Heart left ventricle (tissue), 13 donors: ENCODE results near the gene SIKE1.

Experiments used
- POLR2A ChIP-seq, 2 donors: fragments of 450-650 bp; IDR thresholded peaks; one replicate each; pipeline ENCODE4 v1.6.1; 2017; ENCODE audit warnings: antibody characterized with exemption in 2 of 2, mild to moderate bottlenecking in 2 of 2, moderate library complexity in 2 of 2
- TF ChIP-seq, protein P1 (sequence below), 12 donors: fragments of 200-600 bp; sonication (generic) in 4 of 12; IDR thresholded peaks; one replicate each; pipeline versions ENCODE4 v1.5.0 to v1.8.0; 2018 to 2022; ENCODE audit warnings: antibody characterized with exemption in 12 of 12, mild to moderate bottlenecking in 5 of 12
- donor health status: ischemic (EF 13 %, LVEDD 7.1; RV severe dilation, severe dysfunction).
- donor health status: DM: no; HTN: yes; CAD: no.
- donor health status: DM: no; HTN: no; CAD: no.
- donor health status: ischemic (EF 25% LVEDD 6.9; RV normal size, moderate dysfunction).
- donor health status: ischemic (EF 25% LVEDD 5.7; RV mildly dilated, moderate dysfunction).
- donor health status: ischemic (EF 35%, LVEDD 5.7; RV mildly dilated, moderate dysfunction).
- donor health status: nonischemic (EF 11% LVEDD 7.7; RV severe dilation, severe dysfunction).
- donor health status: DM: yes; HTN: yes; CAD: no.
- donor health status: PGD.
- donor health status: ischemic (EF 29% LVEDD 5.4; RV normal size, mild dysfunction).
- donor health status: nonischemic (EF 23%, LVEDD 6.1; RV moderate dilation, normal function).

DNA sequence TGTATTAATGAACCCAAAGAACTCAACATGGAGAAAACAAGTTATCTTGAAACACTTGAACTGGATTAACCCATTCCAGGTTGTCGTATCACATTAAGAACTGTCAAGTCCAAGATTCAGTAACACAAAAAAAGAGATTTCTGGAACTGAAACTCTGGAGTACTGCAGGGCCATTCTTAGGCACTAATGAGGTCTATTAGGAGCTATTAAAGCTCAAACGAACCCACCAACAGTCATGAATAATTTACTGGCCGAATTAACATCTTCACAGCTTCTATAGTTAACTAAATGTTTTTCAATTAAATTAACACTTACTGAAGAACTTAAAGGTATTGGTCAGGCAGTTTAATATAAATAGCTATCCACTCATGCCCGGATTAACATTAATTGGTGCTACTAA is 27.3 kb downstream of the SIKE1 start:
- TF ChIP-seq POLR2A (IDR thresholded peaks at IDR 0.05) = no peak
- TF ChIP-seq, protein P1, sequence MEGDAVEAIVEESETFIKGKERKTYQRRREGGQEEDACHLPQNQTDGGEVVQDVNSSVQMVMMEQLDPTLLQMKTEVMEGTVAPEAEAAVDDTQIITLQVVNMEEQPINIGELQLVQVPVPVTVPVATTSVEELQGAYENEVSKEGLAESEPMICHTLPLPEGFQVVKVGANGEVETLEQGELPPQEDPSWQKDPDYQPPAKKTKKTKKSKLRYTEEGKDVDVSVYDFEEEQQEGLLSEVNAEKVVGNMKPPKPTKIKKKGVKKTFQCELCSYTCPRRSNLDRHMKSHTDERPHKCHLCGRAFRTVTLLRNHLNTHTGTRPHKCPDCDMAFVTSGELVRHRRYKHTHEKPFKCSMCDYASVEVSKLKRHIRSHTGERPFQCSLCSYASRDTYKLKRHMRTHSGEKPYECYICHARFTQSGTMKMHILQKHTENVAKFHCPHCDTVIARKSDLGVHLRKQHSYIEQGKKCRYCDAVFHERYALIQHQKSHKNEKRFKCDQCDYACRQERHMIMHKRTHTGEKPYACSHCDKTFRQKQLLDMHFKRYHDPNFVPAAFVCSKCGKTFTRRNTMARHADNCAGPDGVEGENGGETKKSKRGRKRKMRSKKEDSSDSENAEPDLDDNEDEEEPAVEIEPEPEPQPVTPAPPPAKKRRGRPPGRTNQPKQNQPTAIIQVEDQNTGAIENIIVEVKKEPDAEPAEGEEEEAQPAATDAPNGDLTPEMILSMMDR (IDR thresholded peaks at IDR 0.05) = no peak
